MV-4-11 (cell line): ENCODE results near the gene TNRC6C.
A peak's percentile ranks its signal among the peaks of the same experiment; 100 is the strongest.

Experiments
- DNase-seq: peaks from one replicate; lab custom pipeline; 2025; lab: John Stamatoyannopoulos, UW

Gene TNRC6C

DNA sequence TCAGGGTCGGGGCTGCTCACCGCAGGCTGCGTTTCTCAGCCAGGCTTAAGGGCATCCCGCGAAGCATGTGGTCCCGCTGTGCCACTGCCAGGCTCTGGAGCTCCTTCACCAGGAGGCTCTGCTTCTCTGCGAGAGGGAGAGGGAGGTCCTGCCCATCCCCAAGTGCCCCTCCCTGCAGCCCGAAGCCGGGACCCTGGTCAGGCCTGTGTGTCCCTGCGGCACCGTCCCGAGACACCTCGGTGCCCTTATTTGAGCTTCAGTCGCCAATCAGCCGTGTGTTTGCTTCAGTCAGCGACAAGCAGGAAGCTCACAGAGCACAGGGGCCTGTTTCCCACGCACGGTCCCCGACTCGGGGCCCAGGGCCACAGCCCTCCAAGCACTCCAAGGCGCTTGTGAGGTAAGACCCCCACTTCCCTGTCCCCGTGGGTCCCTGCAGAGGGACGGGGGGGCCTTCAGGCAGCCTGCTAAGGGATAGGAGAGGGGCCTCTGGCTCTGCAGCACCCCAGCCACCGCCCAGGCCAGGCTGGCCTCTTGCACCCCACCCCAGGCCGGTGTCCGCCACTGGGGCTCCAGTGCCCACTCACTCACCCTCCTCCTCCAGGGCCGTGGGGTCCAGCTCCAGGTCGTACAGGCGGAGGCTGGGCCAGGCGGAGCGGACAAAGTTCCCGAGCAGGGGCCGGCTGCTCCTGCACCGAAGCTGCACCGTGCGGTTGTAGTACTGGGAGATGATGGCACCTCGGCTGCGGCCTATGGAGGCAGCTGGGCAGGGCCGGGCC, 166.8 kb downstream of the TNRC6C start:
- DNase-seq: no peak

DNA sequence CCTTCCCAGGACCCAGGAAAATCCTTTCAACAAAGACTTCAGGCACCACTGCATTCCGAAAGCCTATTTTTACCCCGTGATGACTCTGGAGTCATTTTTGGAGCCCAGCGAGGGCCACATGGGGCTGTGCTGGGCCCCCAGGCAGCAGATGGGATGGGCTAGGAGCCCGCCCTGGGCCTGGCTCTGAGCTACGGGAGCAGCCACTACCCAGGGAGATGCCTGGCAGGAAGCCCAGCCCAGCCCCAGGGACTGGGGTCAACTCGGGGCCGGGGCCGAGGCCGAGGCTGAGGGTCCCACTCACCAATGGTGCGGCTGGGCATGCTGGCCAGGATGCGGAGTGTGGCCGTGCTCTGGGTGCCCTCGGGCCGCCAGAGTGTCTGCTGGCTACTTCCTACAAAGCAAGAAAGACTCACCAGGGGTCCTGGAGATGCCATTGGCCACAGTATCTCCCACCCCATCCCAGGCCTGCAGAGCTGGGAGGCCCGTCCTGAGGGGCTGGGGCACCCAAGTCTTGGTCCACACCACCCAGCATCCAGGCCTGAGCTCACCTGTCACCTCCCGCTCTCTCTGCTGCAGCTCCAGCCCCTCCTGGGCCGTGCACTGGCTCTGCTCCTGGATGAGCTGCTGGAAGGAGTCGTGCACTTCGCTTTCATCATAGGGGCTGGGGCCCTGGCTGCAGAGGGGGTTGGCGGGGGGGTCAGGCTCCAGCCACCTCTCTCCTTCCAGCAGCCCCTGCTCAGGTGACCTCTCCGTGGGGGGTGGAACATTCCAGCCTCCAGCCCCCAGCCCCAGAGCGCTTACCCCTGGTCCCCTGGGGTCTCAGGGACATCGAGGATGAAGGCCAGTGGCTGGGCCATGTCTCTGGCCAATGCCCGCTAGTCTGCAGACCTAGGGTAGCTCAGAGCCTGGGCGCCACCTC, 167.7 kb downstream of the TNRC6C start:
- no peak for DNase-seq

DNA sequence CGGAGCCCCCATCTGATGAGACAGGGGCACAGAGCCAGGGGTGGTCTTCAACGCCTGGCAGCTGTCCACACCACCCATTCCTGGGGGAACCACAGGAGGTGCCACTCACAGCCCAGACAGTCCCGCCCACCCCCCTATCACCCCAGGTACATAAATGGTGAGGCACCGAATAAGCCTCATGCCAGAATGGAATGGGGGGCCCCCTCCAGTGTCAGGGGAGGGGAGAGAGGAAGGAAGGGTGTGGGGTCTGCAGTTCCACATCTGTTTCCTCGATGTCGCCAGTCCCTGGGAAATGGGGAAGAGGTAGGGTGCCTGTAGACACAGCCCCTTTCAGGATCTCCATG, 168.4 kb downstream of the TNRC6C start:
- no peak for DNase-seq

DNA sequence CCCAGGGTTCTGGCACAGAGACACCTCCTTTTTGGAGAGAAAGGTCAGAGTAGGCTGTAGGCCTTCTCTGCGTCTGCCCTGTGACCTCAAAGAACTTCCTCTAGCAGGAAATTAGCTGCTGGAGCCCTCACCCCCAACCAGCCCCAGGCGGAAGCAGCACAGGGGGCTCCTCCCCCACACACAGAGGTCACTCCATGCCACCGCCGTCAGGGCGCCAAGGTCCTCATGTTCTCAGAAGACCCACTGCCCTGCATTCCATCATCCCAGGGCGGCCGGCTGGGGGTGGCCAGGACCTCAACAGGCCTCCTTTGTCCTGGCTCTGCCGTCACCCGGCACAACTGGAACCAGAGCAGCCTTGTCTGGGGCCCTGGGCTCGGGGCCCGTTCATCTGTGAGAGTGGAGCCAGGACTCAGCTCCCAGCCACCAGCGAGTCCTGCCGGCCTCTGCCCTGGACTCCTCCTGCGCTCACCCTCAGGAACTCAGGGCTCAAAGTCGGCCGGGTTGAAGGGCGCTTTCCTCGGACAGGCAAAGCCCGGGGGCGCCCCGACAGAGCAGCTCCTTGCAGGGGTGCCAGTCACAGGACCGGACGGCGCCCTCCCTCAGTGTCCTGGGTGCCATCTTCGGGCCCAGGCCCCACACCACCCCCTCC, 168.9 kb downstream of the TNRC6C start:
- DNase-seq: peak; percentile 86

DNA sequence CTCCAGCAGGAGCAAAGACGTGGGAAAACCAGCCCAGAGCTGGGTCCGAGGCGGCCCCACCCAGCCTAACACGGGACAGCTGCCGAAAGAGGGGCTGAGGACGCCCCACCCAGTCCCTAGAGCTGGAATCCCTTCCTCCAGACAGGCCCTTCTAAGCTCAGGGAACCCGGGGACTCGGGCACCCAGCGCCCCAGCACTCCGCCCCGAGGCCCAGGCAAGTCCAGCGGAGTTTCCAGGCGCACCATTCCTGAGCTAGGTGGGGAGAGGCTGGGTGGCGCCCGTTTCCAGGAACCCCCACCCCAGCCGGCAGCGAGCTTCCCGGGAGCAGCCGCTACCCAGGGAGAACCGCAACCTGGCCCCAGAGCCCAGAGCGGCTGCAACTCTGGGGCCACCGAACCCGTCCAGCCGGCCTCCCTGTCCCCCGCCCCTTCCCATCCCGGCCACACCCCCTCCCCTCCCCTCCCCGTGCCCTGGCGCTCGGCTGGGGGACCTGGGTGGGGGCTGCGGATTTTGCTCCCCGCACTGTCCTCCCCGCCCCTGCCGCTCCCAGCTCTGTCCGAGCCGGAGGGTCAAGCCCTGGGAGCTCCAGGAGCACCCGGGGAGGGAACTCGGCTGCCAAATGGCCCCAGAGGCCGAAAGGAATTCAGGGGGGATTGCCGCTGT, 169.5 kb downstream of the TNRC6C start:
- DNase-seq: no peak

DNA sequence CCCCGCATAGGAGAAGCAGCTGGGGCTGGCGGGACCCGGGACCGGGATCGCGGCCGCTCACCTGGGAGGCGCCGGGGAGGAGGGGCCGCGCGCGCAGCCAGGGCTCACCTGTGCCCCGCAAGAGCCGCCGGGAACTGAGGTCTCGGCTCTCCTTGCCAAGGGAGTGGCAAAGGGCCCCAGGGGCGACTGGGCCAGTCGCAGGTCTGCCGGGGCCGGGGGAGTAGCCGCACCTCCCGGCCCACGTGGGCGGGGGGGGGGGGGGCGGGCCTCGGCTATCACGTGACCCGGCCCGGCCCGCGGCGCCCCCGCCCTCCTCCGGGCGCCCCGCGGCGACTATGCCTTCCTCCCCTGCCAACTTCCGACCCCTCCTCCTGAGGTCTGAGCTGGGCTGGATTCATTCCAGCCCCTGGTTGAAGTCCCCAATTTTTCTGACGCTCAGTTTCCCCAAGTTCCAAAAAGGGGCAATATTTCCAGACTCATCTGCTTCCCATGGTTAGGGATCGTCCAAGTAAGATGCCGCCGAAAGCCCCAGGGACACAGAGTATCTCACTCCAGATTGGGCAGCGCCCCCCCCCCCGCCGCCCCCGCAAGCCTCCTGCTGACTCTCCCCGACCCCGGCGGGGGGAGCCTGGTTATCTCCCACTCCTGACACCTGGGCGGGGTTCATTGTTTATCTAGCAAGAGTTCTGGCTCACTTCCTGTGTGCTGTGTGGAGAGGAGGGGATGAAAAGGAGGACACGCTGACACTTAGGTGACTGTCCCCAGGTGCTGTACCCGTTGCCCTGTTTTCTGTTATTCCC, 170.2 kb downstream of the TNRC6C start, which contains the start of gene TMC6:
Gene TMC6 (minus strand): TSS at position 205 of the 800 bp plus-strand sequence. CDS start 1,923 bp downstream, outside the sequence.
- DNase-seq: peak; percentile 47

DNA sequence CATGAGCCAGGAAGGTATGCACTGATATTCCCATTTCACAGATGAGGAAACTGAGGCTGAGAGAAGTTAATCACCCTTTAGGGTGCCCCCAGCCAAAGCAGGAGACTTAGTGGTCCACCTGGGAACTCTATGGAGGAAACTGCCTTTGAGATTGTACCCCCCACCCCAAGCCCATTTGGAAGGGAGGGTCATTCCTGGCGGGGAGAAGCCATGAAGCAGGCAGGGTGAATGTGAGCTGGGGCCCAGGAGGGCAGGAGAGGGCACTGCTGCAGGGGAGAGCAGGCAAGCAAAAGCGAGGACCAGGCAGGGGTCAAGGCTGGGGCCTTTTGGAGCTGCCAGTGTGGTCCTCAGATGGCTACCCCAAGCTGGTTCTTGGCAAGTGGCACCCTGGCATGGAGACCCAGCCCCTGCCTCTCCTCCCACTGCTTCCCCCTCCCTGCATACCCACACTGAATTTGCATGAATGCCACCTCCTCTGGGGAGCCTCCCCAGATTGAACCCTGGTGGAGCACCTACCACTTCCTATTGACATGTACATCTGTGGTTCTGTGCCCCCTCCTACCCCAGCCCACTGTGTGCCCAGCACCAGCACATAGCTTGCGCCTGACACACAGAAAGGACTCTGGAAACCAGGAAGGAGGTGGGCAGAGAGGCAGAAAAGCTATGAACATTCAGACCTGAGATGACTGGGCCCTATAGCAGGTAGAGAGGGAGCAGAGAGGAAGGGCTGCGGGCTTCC, 171.0 kb downstream of the TNRC6C start:
- peak; percentile 21 for DNase-seq

DNA sequence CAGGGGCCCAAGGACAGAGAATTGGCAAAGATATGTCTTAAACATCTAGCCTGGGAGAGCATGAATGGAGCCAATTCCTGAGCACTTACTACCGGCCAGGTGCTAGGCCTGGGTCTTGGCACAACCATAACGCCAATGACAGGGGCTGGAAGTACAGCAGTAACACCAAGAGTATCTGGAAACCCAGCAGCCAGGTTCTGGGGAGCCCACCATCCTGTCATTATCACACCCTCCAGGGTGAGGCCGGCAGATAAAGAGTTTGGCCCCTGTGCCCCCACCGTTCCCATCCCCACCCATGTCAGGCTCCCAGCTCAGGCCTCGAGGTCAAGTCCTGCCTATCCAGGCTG, 171.6 kb downstream of the TNRC6C start:
- DNase-seq: no peak

DNA sequence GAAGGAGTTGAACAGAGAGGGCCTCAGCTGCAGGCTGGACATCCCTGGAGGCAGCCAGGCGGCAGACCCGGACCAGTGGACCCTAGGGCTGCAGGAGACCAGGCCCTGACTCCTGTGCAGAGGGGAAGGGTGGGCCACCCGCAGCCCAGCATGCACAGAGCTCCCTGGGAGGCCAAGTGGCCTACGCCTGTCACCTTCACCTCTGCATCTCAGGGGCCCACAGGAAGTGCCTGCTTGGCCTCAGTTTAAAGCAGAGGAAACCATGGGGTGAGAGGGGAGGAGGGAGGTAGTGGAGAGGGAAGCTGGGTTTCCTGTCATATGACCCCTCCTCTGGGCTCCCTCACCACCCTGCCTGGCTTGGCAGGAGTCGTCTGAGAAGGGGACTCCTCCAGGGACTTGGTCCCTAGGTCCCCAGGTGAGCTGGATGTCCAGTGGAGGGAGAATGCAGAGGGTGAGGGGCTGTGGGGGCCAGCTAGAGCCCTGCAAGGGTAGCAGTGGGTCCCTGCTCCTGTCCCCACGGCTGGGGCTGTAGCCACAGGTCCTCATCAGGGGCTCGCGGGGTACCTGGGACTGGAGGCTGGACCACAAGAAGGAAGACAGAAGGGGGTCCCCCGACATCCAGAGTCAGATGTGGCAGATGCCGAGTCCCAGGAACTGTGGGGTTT, 172.1 kb downstream of the TNRC6C start, which contains the start of gene TMC8:
Gene TMC8 (plus strand): TSS at position 335 of the 665 bp plus-strand sequence. CDS start 818 bp downstream, outside the sequence.
- peak; percentile 81 for DNase-seq

DNA sequence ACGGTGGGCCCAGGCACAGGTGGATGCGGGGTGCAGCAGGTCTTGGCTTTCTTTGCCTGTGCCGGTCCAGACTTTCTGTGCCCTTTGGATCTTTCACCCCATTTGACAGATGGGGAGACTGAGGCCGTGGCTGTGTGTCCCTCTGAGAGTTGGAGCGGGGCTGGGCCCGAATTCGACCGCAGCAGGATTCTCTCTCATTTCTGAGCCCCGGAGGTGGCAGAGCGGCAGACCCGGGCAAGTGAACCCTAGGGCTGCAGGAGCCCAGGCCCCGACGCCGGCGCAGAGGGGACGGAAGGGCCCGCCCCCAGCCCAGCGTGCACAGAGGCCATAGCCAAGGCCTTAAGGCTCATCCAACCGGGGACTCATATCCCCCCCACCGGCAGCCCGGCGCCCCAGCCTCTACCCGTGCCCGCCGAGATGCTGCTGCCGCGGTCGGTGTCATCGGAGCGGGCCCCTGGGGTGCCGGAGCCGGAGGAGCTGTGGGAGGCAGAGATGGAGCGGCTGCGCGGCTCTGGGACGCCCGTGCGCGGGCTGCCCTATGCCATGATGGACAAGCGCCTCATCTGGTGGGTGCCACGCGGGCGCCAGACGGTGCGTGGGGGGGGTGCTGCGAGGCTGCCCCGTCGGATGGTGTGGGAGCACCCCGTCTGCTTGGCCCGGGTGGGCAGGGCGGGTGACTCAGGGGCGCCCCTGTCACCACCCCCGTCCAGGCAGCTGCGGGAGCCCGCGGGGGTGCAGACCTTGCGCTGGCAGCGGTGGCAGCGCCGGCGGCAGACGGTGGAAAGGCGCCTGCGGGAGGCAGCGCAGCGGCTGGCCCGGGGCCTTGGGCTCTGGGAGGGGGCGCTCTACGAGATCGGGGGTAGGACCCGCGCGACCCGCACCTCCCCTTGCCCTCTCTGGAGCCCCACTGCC, 172.9 kb downstream of the TNRC6C start:
- peak; percentile 15 for DNase-seq

DNA sequence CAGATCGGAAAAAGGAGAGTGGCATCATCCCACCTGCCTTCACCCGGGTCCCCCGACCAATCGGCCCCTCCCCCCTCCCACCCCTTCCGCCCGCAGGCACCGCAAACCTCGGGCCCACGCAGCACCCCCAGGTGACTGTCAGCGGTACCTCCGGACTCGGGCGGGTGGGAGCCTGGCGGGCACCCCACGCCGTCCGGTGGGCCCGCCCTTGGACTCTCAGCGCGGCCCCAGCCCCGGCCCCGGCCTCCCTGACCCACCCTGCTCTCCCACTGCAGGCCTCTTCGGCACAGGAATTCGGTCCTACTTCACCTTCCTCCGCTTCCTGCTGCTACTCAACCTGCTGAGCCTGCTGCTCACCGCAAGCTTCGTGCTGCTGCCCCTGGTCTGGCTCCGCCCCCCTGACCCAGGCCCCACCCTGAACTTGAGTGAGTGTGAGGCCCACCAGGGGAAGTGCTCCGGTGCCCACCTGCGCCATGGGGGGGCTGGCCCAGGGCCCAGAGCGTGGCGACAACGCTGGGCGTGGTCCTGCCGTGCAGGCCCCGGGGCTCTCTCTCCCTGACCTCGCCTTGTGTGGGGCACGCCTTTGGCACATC, 173.7 kb downstream of the TNRC6C start:
- DNase-seq: no peak

DNA sequence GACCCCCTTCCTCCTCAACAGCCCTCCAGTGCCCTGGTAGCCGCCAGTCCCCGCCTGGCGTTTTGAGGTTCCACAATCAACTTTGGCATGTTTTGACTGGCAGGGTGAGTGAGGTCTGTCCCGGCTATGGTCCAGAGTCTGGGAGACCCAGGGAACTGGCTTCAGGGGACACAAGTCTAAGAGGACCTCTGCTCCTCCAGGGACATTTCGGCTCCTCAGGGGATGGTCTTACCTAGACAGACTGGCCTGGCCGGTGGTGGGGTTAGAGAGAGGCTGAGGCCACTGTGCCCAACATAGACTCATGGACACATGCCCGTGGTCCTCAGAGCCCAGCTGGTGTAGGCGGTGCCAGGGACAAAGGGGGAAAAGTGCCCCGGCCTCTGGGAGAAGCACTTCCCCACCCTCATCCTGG, 174.3 kb downstream of the TNRC6C start:
- no peak for DNase-seq

DNA sequence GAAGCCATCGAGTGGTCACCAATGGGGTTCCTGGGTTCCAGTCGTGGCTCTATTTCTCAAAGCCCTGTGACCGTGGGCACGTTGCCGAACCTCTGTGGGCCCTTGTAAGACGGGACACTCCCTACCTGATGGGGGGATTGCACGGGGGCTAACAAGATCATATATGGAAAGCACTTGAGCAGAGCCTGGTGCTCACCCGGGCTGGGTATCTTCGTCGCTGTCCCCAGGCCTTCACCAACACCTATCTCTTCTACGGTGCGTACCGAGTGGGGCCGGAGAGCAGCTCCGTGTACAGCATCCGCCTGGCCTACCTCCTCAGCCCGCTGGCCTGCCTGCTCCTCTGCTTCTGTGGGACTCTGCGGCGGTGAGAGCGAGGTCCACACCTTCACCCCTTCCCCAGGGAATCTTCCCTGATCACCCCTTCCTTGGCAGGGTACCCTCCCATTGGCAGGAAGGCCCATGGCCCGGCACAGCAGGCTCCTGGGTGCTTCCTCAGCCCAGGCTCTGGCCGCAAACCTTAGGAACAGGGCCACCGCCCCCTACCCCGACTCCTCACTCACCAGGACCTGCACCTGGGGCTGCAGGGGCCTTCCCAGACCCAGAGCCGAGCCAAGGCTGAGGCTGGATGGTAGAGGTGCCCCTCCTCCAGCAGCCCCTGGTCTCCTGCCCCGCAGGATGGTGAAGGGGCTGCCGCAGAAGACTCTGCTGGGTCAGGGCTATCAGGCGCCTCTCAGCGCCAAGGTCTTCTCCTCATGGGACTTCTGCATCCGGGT, 174.9 kb downstream of the TNRC6C start:
- DNase-seq: no peak

DNA sequence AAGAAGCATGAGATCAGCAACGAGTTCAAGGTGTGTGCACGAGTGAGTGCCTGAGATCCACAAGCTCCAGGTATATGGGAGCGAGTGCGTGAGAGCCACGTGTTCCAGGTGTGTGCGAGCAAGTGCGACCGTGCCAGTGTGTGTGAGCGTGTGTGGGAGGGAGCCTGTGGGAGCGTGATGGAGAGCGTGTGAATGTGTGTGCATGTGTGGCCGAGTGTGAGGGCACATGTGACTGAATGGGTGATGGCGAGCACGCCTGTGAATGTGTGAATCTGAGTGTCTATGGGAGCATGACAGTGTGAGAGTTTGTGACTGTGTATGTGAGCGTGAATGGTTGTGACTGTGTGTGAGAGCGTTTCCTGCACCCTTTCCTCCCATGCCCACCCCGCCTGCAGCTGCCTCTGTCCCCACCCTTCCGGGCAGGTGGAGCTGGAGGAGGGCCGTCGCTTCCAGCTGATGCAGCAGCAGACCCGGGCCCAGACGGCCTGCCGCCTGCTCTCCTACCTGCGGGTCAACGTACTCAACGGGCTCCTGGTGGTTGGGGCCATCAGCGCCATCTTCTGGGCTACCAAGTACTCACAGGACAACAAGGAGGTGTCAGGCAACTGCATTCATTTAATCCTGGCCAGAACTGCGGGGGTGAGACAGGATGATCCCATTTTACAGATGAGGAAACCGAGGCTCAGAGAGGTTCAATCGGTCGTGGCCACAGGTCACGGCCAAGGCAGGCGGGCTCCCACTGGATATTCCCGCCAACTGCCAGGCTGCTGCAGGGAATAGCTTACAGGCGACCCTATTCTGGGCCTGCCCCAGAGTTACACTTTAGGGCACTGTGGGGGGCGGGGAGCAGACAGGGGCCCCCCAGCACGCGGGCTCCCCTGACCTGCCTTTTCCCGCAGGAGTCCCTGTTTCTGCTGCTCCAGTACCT, 175.7 kb downstream of the TNRC6C start:
- DNase-seq: peak; percentile 17

DNA sequence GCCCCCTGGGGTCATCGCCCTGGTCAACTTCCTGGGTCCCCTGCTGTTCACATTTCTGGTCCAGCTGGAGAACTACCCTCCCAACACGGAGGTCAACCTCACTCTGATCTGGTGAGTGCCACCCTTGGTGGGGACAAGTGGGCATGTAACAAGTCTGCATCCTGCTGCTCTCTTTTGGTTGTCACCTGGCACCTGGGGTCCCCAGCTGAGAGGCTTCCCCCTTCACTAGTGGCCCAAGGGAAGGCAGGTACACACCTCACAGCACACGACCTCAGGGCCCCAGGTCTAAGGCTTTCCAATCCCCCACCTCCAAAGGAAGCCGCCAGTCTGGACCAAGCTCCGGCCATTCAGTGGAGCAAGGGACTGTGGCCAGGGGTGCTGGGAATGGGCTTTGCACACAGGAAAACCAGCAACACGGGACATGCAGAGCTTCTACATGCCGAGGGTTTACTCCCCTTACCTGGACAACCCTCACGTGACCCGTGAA, 176.4 kb downstream of the TNRC6C start:
- DNase-seq: no peak

DNA sequence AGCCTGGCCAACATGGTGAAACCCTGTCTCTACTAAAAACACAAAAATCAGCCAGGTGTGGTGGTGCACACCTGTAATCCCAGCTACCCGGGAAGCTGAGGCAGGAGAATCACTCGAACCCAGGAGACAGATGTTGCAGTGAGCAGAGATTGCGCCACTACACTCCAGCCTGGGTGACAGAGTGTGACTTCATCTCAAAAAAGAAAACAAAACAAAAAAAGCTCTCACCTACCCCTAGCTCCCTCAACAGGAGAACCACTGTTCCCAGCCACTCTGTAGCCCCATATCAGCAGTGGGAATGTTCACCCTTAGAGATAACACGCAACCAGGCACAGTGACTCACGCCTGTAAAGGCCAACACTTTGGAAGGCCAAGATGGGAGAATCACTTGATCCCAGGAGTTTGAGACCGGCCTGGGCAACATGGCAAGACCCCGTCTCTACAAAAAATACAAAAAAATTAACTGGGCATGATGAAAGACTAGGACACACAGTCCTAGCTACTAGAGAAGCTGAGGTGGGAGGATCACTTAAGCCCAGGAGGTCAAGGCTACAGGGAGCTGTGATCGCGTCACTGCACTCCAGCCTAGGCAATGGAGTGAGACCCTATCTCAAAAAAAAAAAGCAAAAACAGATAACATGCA, 177.5 kb downstream of the TNRC6C start:
- DNase-seq: no peak
